ENCODE data around the gene GBA2. TPM values are rescaled to one million over a fixed set of nuclear protein-coding genes. Genes with fewer than 3 reads are reported as not detected.
A peak's percentile ranks its signal among the peaks of the same experiment; 100 is the strongest.

The GBA2 gene
- polyA plus RNA-seq, 3 donors: 18.1 to 130 (median 26.4) TPM

DNA sequence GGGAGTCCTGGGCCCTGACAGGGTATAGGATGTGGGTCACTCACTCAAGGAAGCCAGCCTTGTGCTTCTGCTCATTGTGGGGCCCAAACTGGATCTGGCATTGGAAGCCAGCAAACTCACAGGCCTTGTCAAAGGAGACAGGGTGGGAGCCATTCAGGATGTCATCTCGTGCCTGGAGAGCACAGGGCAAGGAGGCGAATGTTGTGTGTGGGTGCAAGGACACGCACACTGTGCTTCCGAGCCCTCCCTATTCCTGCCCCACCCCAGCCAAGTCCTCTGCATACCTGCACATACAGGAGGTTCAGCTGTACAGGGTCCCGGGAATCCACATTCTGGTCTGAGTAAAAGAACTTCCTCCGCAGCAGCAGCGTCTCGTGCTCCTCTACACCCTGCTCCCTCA, 25.1 kb downstream of the GBA2 start:
- Mint-ChIP-seq H3K36me3 (peaks cover 14 to 79% of the 10 kb centered on the region in 2 donors), H3K4me3 (no peak overlapping the region), H3K4me1 (no peaks in the 10 kb centered on the region), H3K27me3 (ENCODE audit: low read depth in 3 of 3) (peaks cover 0 to 1% (median 0%) of the 10 kb centered on the region in 3 donors), H3K9me3 (no peaks in the 10 kb centered on the region), H3K27ac (peak overlapping the region in 3 of 7 donors; percentile 30 to 68 (median 37))
- H3K4me1 ChIP-seq (ENCODE audit: control insufficient read depth in 1 of 2, insufficient read depth in 2 of 2, low read length in 2 of 2): peaks cover 21 to 24% of the 10 kb centered on the region in 2 donors
- H3K9ac ChIP-seq (ENCODE audit: insufficient read depth, low read length, poor library complexity, severe bottlenecking): no peak overlapping the region
- peaks cover 100% of the 10 kb centered on the region for H4K20me1 ChIP-seq (ENCODE audit: insufficient read depth, low read length)
- no peaks in the 10 kb centered on the region for H3K9me3 ChIP-seq (replicated peaks in 1 of 2; ENCODE audit: control insufficient read depth in 1 of 2, insufficient read depth in 1 of 2, low read length in 2 of 2)
- intact Hi-C loops (cut with micrococcal nuclease): loop anchor here in 1 of 2 donors (10.0 kb wide), 1 partner anchor 119 kb away; the partner anchor contains the start of gene TESK1
- peaks cover 74 to 96% of the 10 kb centered on the region in 2 donors for H3K36me3 ChIP-seq (replicated peaks in 1 of 2; ENCODE audit: control insufficient read depth in 1 of 2, insufficient read depth in 2 of 2, low read length in 2 of 2)
- H2AFZ ChIP-seq (ENCODE audit: insufficient read depth, low read depth, low read length, poor library complexity, severe bottlenecking): no peak overlapping the region
- H3K79me2 ChIP-seq (ENCODE audit: insufficient read depth, low read length): peaks cover 58% of the 10 kb centered on the region
- DNase-seq: no peak
- H3K27ac ChIP-seq (ENCODE audit: low read depth in 1 of 2, low read length in 2 of 2): no peak overlapping the region
- TF ChIP-seq, protein P1, sequence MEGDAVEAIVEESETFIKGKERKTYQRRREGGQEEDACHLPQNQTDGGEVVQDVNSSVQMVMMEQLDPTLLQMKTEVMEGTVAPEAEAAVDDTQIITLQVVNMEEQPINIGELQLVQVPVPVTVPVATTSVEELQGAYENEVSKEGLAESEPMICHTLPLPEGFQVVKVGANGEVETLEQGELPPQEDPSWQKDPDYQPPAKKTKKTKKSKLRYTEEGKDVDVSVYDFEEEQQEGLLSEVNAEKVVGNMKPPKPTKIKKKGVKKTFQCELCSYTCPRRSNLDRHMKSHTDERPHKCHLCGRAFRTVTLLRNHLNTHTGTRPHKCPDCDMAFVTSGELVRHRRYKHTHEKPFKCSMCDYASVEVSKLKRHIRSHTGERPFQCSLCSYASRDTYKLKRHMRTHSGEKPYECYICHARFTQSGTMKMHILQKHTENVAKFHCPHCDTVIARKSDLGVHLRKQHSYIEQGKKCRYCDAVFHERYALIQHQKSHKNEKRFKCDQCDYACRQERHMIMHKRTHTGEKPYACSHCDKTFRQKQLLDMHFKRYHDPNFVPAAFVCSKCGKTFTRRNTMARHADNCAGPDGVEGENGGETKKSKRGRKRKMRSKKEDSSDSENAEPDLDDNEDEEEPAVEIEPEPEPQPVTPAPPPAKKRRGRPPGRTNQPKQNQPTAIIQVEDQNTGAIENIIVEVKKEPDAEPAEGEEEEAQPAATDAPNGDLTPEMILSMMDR (IDR thresholded peaks at IDR 0.05): no peak
- no peaks in the 10 kb centered on the region for H3K27me3 ChIP-seq (ENCODE audit: control insufficient read depth in 2 of 2, insufficient read depth in 2 of 2, low read length in 2 of 2)
- H3K4me2 ChIP-seq (replicated peaks; ENCODE audit: extremely low read depth, low read length, poor library complexity, severe bottlenecking): no peak overlapping the region
- WGBS (ENCODE audit: insufficient coverage): 100% methylated on average over 4 of the region's 8 CpGs
- H3K4me3 ChIP-seq (replicated peaks in 1 of 3; ENCODE audit: low read depth in 2 of 3, low read length in 3 of 3): no peak overlapping the region

DNA sequence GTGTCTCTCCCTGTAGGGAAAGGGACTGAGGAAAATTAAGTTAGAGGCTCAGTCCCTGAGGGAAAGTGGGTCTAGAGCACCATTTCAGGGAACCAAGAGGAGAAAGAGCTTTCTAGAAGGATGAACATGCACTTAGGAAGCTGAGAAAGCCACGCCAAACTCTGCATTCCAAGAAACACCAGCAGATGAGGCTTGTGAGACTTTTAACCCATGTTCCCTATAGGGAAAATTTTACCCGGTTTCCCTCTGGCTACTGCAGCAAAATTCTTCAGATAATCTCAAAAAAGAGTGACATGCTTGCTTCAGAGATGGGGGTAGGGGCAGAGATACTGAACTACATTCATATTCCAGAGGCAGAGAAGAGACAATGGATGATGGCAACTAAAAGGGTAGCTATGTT, 25.6 kb downstream of the GBA2 start:
- DNase-seq: no peak
- Histone ChIP-seq H3K36me3 (replicated peaks in 1 of 2; ENCODE audit: control insufficient read depth in 1 of 2, insufficient read depth in 2 of 2, low read length in 2 of 2) (peaks cover 79 to 97% of the 10 kb centered on the region in 2 donors), H4K20me1 (ENCODE audit: insufficient read depth, low read length) (peaks cover 100% of the 10 kb centered on the region), H3K27me3 (ENCODE audit: control insufficient read depth in 2 of 2, insufficient read depth in 2 of 2, low read length in 2 of 2) (no peaks in the 10 kb centered on the region), H3K9me3 (replicated peaks in 1 of 2; ENCODE audit: control insufficient read depth in 1 of 2, insufficient read depth in 1 of 2, low read length in 2 of 2) (no peaks in the 10 kb centered on the region), H2AFZ (ENCODE audit: insufficient read depth, low read depth, low read length, poor library complexity, severe bottlenecking) (no peak overlapping the region), H3K4me3 (replicated peaks in 1 of 3; ENCODE audit: low read depth in 2 of 3, low read length in 3 of 3) (no peak overlapping the region), H3K4me2 (replicated peaks; ENCODE audit: extremely low read depth, low read length, poor library complexity, severe bottlenecking) (no peak overlapping the region), H3K4me1 (ENCODE audit: control insufficient read depth in 1 of 2, insufficient read depth in 2 of 2, low read length in 2 of 2) (peaks cover 16 to 20% of the 10 kb centered on the region in 2 donors), H3K9ac (ENCODE audit: insufficient read depth, low read length, poor library complexity, severe bottlenecking) (no peak overlapping the region), H3K79me2 (ENCODE audit: insufficient read depth, low read length) (peaks cover 54% of the 10 kb centered on the region), H3K27ac (ENCODE audit: low read depth in 1 of 2, low read length in 2 of 2) (no peak overlapping the region)
- no CpG with 5 or more reads among the region's 2 CpGs for WGBS (ENCODE audit: insufficient coverage)
- TF ChIP-seq, protein P1 (IDR thresholded peaks at IDR 0.05): no peak
- intact Hi-C loops (cut with micrococcal nuclease): loop anchor here in 1 of 2 donors (10.0 kb wide), 1 partner anchor 119 kb away; the partner anchor contains the start of gene TESK1
- no peak overlapping the region for H3K4me3 Mint-ChIP-seq
- H3K4me1 Mint-ChIP-seq: no peaks in the 10 kb centered on the region
- H3K27ac Mint-ChIP-seq: no peak overlapping the region
- peaks cover 0 to 1% (median 0%) of the 10 kb centered on the region in 3 donors for H3K27me3 Mint-ChIP-seq (ENCODE audit: low read depth in 3 of 3)
- H3K36me3 Mint-ChIP-seq: peaks cover 14 to 84% of the 10 kb centered on the region in 2 donors
- H3K9me3 Mint-ChIP-seq: no peaks in the 10 kb centered on the region

All from CD14-positive monocyte (primary cell).